CD4-positive, alpha-beta T cell treated with Interleukin-1 beta for 1 hour (primary cell): ENCODE data around the gene PSMB4.
"Not testable (repeated sequence)": the region's sequence is repeated elsewhere in the genome, so short reads cannot be mapped to it uniquely, and the experiment has no call there.

ENCODE experiments used
- DNase-seq, 2 donors: peaks; one replicate each; pipeline ENCODE4 v3.0.0-alpha.2; 2020 to 2022

Gene PSMB4

GRCh38 chr1:151390221-151391078, 8.9 kb upstream of the PSMB4 start:
- not testable (repeated sequence) for DNase-seq

- DNase-seq = no peak
Measured at GRCh38 chr1:151391079-151391563, 8.3 kb upstream of the PSMB4 start.

- no peak for DNase-seq
Measured at GRCh38 chr1:151393583-151393982, 5.8 kb upstream of the PSMB4 start.

GRCh38 chr1:151396265-151396664, 3.1 kb upstream of the PSMB4 start:
- DNase-seq = not testable (repeated sequence)

GRCh38 chr1:151401125-151401788, 1.9 kb downstream of the PSMB4 start:
- no peak for DNase-seq

- no peak for DNase-seq
Measured at GRCh38 chr1:151401860-151402259, 2.5 kb downstream of the PSMB4 start.

GRCh38 chr1:151402764-151403163, 3.4 kb downstream of the PSMB4 start:
- no peak for DNase-seq

GRCh38 chr1:151403612-151404011, 4.2 kb downstream of the PSMB4 start:
- no peak for DNase-seq

GRCh38 chr1:151405187-151405951, 6.0 kb downstream of the PSMB4 start:
- DNase-seq = no peak

GRCh38 chr1:151406176-151406575, 6.8 kb downstream of the PSMB4 start:
- DNase-seq = no peak

GRCh38 chr1:151407304-151407703, 7.9 kb downstream of the PSMB4 start:
- DNase-seq = no peak

- no peak for DNase-seq
Measured at GRCh38 chr1:151408891-151409290, 9.5 kb downstream of the PSMB4 start.

GRCh38 chr1:151411884-151412283, 12.5 kb downstream of the PSMB4 start:
- DNase-seq = no peak

GRCh38 chr1:151416231-151416630, 16.9 kb downstream of the PSMB4 start:
- DNase-seq = no peak

GRCh38 chr1:151418081-151418480, 18.7 kb downstream of the PSMB4 start:
- no peak for DNase-seq

GRCh38 chr1:151419819-151420218, 20.4 kb downstream of the PSMB4 start:
- no peak for DNase-seq

- DNase-seq = no peak
Measured at GRCh38 chr1:151425103-151425502, 25.7 kb downstream of the PSMB4 start.

- DNase-seq = no peak
Measured at GRCh38 chr1:151428068-151428467, 28.7 kb downstream of the PSMB4 start.

- not testable (repeated sequence) for DNase-seq
Measured at GRCh38 chr1:151433827-151434226, 34.5 kb downstream of the PSMB4 start.

GRCh38 chr1:151435174-151435573, 35.8 kb downstream of the PSMB4 start:
- DNase-seq = no peak

GRCh38 chr1:151436985-151437384, 37.6 kb downstream of the PSMB4 start:
- no peak for DNase-seq

- DNase-seq = not testable (repeated sequence)
Measured at GRCh38 chr1:151437396-151437795, 38.0 kb downstream of the PSMB4 start.
